H9 (cell line): Measurements from ENCODE around the gene GRB7. TPM values are rescaled to one million over a fixed set of nuclear protein-coding genes. Genes with fewer than 3 reads are reported as not detected.
A peak's percentile ranks its signal among the peaks of the same experiment; 100 is the strongest.

Experiments used
- DNase-seq: peaks from one replicate; pipeline ENCODE4 v3.0.0-alpha.2; 2017
- H2AFZ ChIP-seq: one replicate; pipeline ENCODE4 v1.6.1; 2013; ENCODE audit warnings: mild to moderate bottlenecking, low read length, control low read depth, moderate library complexity
- H2AK5ac ChIP-seq: 2 replicates; pipeline ENCODE4 v1.6.1; 2013; ENCODE audit warnings: low read length, control low read depth, mixed read lengths; ENCODE audit not compliant: insufficient read length
- H2BK120ac ChIP-seq: one replicate; pipeline ENCODE4 v1.6.1; 2013; ENCODE audit warnings: low read depth, mild to moderate bottlenecking, low read length, control low read depth, inconsistent platforms; ENCODE audit not compliant: poor library complexity, severe bottlenecking
- H2BK12ac ChIP-seq: 2 replicates; pipeline ENCODE4 v1.6.1; 2013; ENCODE audit warnings: low read length, control low read depth, mixed read lengths, low read depth; ENCODE audit not compliant: insufficient read length
- H2BK15ac ChIP-seq: 2 replicates; pipeline ENCODE4 v1.6.1; 2013; ENCODE audit warnings: low read depth, low read length, control low read depth
- H2BK20ac ChIP-seq: one replicate; pipeline ENCODE4 v1.6.1; 2013; ENCODE audit warnings: low read depth, mild to moderate bottlenecking, low read length, control low read depth, inconsistent platforms; ENCODE audit not compliant: poor library complexity, severe bottlenecking
- H2BK5ac ChIP-seq: 2 replicates; pipeline ENCODE4 v1.6.1; 2013; ENCODE audit warnings: low read length, control low read depth, mixed read lengths; ENCODE audit not compliant: insufficient read length
- H3K14ac ChIP-seq: 2 replicates; pipeline ENCODE4 v1.6.1; 2013; ENCODE audit warnings: low read length, control low read depth; ENCODE audit not compliant: insufficient read depth
- H3K18ac ChIP-seq: 2 replicates; pipeline ENCODE4 v1.6.1; 2013; ENCODE audit warnings: low read depth, mild to moderate bottlenecking, mixed read lengths, low read length, control low read depth; ENCODE audit not compliant: insufficient read length
- H3K23ac ChIP-seq: 2 replicates; pipeline ENCODE4 v1.6.1; 2013; ENCODE audit warnings: low read length, control low read depth, mixed read lengths, low read depth; ENCODE audit not compliant: insufficient read length
- H3K23me2 ChIP-seq: 2 replicates; pipeline ENCODE4 v1.6.1; 2013; ENCODE audit warnings: low read depth, mild to moderate bottlenecking, mixed read lengths, low read length, control low read depth; ENCODE audit not compliant: insufficient read length, poor library complexity, severe bottlenecking
- H3K27ac ChIP-seq: 2 replicates; pipeline ENCODE4 v1.5.1; 2013; ENCODE audit warnings: low read length, control low read depth, mixed read lengths, low read depth; ENCODE audit not compliant: insufficient read length
- H3K27me3 ChIP-seq: 2 replicates; pipeline ENCODE4 v1.6.1; 2013; ENCODE audit warnings: low read length, control low read depth, inconsistent platforms; ENCODE audit not compliant: insufficient read depth
- H3K4ac ChIP-seq: 2 replicates; pipeline ENCODE4 v1.6.1; 2013; ENCODE audit warnings: low read depth, mild to moderate bottlenecking, control low read depth, inconsistent platforms, low read length, moderate library complexity
- H3K4me1 ChIP-seq: 2 replicates; pipeline ENCODE4 v1.6.1; 2013; ENCODE audit warnings: low read length, control low read depth, inconsistent platforms; ENCODE audit not compliant: insufficient read depth
- H3K4me2 ChIP-seq: 2 replicates; pipeline ENCODE4 v1.6.1; 2013; ENCODE audit warnings: low read length, control low read depth, mixed read lengths; ENCODE audit not compliant: insufficient read length, insufficient read depth
- H3K56ac ChIP-seq: 2 replicates; pipeline ENCODE4 v1.6.1; 2013; ENCODE audit warnings: low read depth, mild to moderate bottlenecking, mixed read lengths, low read length, control low read depth; ENCODE audit not compliant: insufficient read length
- H3K79me1 ChIP-seq: 2 replicates; pipeline ENCODE4 v1.6.1; 2013; ENCODE audit warnings: low read depth, mild to moderate bottlenecking, moderate library complexity, low read length, control low read depth, inconsistent platforms; ENCODE audit not compliant: insufficient read depth, poor library complexity, severe bottlenecking
- H3K79me2 ChIP-seq: 2 replicates; pipeline ENCODE4 v1.6.1; 2013; ENCODE audit warnings: low read length, control low read depth, inconsistent platforms; ENCODE audit not compliant: insufficient read depth
- H3K9ac ChIP-seq: 2 replicates; pipeline ENCODE4 v1.6.1; 2013; ENCODE audit warnings: low read length, control low read depth, mixed read lengths; ENCODE audit not compliant: insufficient read length; ENCODE audit errors: extremely low read depth
- H3K9me3 ChIP-seq: one replicate; pipeline ENCODE4 v1.6.1; 2013; ENCODE audit warnings: low read depth, low read length, inconsistent platforms; ENCODE audit not compliant: control insufficient read depth
- H3T11ph ChIP-seq: one replicate; pipeline ENCODE4 v1.6.1; 2013; ENCODE audit warnings: mild to moderate bottlenecking, low read length, control low read depth, inconsistent platforms
- H4K20me1 ChIP-seq: one replicate; pipeline ENCODE4 v1.6.1; 2013; ENCODE audit not compliant: control insufficient read depth, insufficient read length, insufficient read depth
- H4K5ac ChIP-seq: 2 replicates; pipeline ENCODE4 v1.6.1; 2013; ENCODE audit warnings: low read depth, mild to moderate bottlenecking, mixed read lengths, low read length, control low read depth; ENCODE audit not compliant: insufficient read length
- H4K8ac ChIP-seq: replicated peaks from 2 replicates; pipeline ENCODE4 v1.6.1; 2013; ENCODE audit warnings: low read length, control low read depth, mixed read lengths, low read depth; ENCODE audit not compliant: insufficient read length
- H4K91ac ChIP-seq: 2 replicates; pipeline ENCODE4 v1.6.1; 2013; ENCODE audit warnings: low read depth, mild to moderate bottlenecking, moderate library complexity, mixed read lengths, low read length, control low read depth; ENCODE audit not compliant: insufficient read length
- H3K27ac Mint-ChIP-seq, 3 experiments: 2 replicates in 2 of 3; 3 replicates in 1 of 3; pipeline ENCODE4 v1.8.0; 2020 to 2021; ENCODE audit warnings: mixed read lengths in 3 of 3, mild to moderate bottlenecking in 1 of 3, moderate library complexity in 1 of 3
- H3K27me3 Mint-ChIP-seq: 2 replicates; pipeline ENCODE4 v1.8.0; 2021; ENCODE audit warnings: low read depth, mild to moderate bottlenecking, moderate library complexity, mixed read lengths
- H3K36me3 Mint-ChIP-seq, 3 experiments: 2 replicates in 2 of 3; 3 replicates in 1 of 3; pipeline ENCODE4 v1.8.0; 2020 to 2021; ENCODE audit warnings: low read depth in 3 of 3, mixed read lengths in 3 of 3; ENCODE audit not compliant: insufficient read depth in 1 of 3
- H3K4me1 Mint-ChIP-seq, 2 experiments: 2 replicates each; pipeline ENCODE4 v1.8.0; 2020; ENCODE audit warnings: mixed read lengths in 2 of 2
- H3K4me3 Mint-ChIP-seq, 2 experiments: 2 replicates in 1 of 2; 3 replicates in 1 of 2; pipeline ENCODE4 v1.8.0; 2020 to 2021; ENCODE audit warnings: mild to moderate bottlenecking in 2 of 2, mixed read lengths in 2 of 2, moderate library complexity in 1 of 2
- H3K9me3 Mint-ChIP-seq, 2 experiments: 2 replicates in 1 of 2; 3 replicates in 1 of 2; pipeline ENCODE4 v1.8.0; 2020; ENCODE audit warnings: mild to moderate bottlenecking in 2 of 2, mixed read lengths in 2 of 2, moderate library complexity in 1 of 2
- WGBS: extraction: QIAGEN DNeasy Blood & Tissue Kit; methylation state at CpG from one replicate; pipeline ENCODE4 v1.1.7; 2013; ENCODE audit warnings: missing lambda C conversion rate, low lambda C conversion rate, mixed read lengths; ENCODE audit not compliant: insufficient read length; ENCODE audit errors: extremely low coverage; 5-methylcytosine and 5-hydroxymethylcytosine counted together
- total RNA-seq: library from RNA; stranded (reverse); gene quantifications from 2 replicates; pipeline ENCODE4 v1.2.1, GENCODE V29; 2021
- TF ChIP-seq, protein P1 (sequence below): fragments of 200-600 bp; sonication (generic); conservative IDR thresholded peaks from 3 replicates; pipeline ENCODE4 v1.8.0; 2021; ENCODE audit warnings: antibody characterized with exemption, mild to moderate bottlenecking

The GRB7 gene
- total RNA-seq, 1 experiment from 2014 or later = 55.0 TPM

DNA sequence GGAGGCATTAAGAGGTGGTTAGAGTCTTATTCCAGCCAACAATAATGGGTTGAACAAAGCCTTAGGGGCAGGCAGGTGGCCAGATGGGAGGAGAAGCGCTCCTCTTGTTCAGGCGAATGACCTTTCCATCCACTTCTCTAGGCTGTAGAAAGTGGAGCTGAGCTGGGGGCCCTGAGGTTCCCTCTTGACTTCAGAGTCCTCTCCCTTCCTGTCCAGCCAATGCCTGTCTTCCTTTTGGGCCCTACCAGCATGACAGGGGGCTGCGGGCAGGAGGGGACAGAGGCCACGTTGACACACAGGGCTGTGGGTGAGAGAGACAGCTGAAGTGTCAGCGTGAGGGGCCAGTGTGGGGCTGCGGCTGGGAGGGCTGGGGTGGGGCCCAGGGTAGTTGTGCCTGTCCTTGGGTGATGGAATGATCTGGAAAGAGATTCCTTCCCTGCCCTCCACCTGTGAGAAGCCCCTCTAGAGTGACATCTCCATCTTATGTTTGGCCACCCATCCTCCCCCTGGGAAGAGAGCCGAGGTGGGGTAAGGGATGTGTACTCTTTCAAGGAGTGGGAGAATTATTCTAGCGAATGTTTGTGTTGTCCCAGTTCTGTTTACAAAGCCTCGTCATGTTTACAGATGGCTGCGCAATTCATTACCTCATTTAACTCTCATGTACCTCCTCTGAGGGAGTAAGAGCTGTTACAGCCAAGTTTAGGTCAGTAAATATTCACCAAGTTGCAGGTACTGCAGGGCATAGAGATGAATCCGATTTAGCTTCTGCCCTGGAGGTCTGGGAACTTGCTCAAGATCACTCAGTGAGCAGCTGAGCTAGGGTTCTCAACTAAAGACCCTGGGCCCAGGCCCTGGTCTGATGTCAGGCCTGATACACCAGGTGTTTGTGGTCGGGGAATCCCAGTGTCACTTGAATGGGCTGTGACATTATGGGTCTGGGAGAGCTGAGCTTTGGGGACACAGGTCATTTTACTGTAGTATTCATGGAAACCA, 34.5 kb upstream of the GRB7 start:
- Mint-ChIP-seq H3K9me3 (no peaks in the 10 kb centered on the region), H3K4me3 (peak overlapping the region; percentile 92 to 97), H3K27ac (peak overlapping the region in 2 of 3 experiments; percentile 65 to 90; a peak in 4 of 7 replicates), H3K27me3 (no peaks in the 10 kb centered on the region; the same call in 1 of the 2 replicates), H3K36me3 (peaks cover 25 to 49% (median 36%) of the 10 kb centered on the region in 3 experiments), H3K4me1 (peaks cover 57 to 65% of the 10 kb centered on the region in 2 experiments)
- H3T11ph ChIP-seq = no peak overlapping the region
- H4K8ac ChIP-seq = no peak overlapping the region
- no peak overlapping the region for H3K4ac ChIP-seq
- H3K9me3 ChIP-seq = no peaks in the 10 kb centered on the region
- no peak overlapping the region for H4K5ac ChIP-seq
- H3K79me1 ChIP-seq = no peaks in the 10 kb centered on the region
- no peak overlapping the region for H3K4me2 ChIP-seq
- no peaks in the 10 kb centered on the region for H4K20me1 ChIP-seq
- no peak overlapping the region for H2BK5ac ChIP-seq
- no peak overlapping the region for H4K91ac ChIP-seq
- H3K23ac ChIP-seq = no peak overlapping the region
- peaks cover 8% of the 10 kb centered on the region for H3K23me2 ChIP-seq
- H3K27me3 ChIP-seq = no peaks in the 10 kb centered on the region
- no peak overlapping the region for H3K14ac ChIP-seq
- H3K27ac ChIP-seq = no peak overlapping the region
- no peak overlapping the region for H2AK5ac ChIP-seq
- H3K4me1 ChIP-seq = peaks cover 16% of the 10 kb centered on the region
- no peak overlapping the region for H2BK12ac ChIP-seq
- DNase-seq = no peak
- no peak overlapping the region for H2BK15ac ChIP-seq
- H3K18ac ChIP-seq = no peak overlapping the region
- H3K9ac ChIP-seq = no peak overlapping the region
- no peak overlapping the region for H2BK120ac ChIP-seq
- peaks cover 51% of the 10 kb centered on the region for H3K79me2 ChIP-seq
- no CpG with 5 or more reads among the region's 12 CpGs for WGBS
- TF ChIP-seq, protein P1, sequence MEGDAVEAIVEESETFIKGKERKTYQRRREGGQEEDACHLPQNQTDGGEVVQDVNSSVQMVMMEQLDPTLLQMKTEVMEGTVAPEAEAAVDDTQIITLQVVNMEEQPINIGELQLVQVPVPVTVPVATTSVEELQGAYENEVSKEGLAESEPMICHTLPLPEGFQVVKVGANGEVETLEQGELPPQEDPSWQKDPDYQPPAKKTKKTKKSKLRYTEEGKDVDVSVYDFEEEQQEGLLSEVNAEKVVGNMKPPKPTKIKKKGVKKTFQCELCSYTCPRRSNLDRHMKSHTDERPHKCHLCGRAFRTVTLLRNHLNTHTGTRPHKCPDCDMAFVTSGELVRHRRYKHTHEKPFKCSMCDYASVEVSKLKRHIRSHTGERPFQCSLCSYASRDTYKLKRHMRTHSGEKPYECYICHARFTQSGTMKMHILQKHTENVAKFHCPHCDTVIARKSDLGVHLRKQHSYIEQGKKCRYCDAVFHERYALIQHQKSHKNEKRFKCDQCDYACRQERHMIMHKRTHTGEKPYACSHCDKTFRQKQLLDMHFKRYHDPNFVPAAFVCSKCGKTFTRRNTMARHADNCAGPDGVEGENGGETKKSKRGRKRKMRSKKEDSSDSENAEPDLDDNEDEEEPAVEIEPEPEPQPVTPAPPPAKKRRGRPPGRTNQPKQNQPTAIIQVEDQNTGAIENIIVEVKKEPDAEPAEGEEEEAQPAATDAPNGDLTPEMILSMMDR = no peak
- H2BK20ac ChIP-seq = no peak overlapping the region
- H3K56ac ChIP-seq = no peak overlapping the region
- no peak overlapping the region for H2AFZ ChIP-seq
